Fibroblast of villous mesenchyme (primary cell): ENCODE data around the gene SARS2. TPM values are rescaled to one million over a fixed set of nuclear protein-coding genes. Genes with fewer than 3 reads are reported as not detected.
A peak's percentile ranks its signal among the peaks of the same experiment; 100 is the strongest.

Experiments used
- DNase-seq: peaks from one replicate; pipeline ENCODE4 v3.0.0-alpha.2; 2010; ENCODE audit warnings: low read depth
- H3K4me3 ChIP-seq: 2 replicates; pipeline ENCODE4 v1.5.1; 2011; ENCODE audit warnings: low read depth, mild to moderate bottlenecking, low read length
- CTCF ChIP-seq: IDR thresholded peaks from 2 replicates; pipeline ENCODE4 v1.5.1; 2012; ENCODE audit warnings: low read depth, mild to moderate bottlenecking, low read length; ENCODE audit not compliant: insufficient read depth
- total RNA-seq: library from RNA; depleted of rRNA; stranded (reverse); fragments of >200 nt; gene quantifications from 2 replicates; pipeline ENCODE4 v1.2.3, GENCODE V29; 2012

Gene SARS2
- total RNA-seq, 1 donor, result 19.0 TPM

DNA sequence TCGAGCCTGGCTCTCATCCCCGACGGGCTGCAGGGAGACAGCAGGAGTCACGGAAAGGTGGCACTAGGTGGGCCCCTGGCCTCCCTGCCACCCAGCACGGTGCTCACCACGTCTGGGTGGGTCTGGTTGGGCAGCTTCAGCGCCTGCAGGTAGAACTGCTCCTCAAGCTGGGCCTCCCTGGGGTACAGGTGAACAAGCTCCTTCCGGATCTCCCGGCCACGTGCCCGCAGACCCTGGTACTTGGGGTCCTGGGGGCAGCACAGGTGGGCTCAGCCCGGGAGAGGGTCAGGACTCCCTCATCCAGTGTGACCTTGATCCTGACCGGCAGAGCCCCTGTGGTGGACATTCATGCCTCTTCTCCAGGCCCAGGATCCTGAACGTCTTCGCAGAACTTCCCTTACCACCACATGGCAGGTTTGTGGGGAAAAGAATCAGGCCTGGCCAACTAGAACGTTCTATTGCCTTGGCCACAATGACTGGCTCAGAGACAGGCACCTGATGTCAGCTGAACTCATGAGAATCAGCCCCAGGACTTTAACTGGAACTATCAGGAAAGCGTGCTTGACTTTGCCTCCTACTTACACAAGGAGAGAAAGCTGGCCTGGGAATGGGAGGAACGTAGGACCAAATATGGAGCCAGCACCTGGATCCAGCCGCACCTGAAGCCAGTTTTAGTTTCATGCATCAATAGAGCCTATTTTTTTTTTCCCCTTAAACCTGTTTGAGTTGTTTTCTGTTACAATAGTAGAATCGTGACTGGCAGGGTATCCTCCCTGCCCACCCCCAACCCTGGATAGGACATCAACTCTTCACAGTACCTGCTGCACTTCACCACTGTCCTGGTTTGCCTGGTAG, 8.9 kb downstream of the SARS2 start:
- DNase-seq, result no peak
- no peak overlapping the region for H3K4me3 ChIP-seq

GRCh38 chr19:38920602-38921419, 9.8 kb downstream of the SARS2 start:
- no peak for DNase-seq
- no peak for TF ChIP-seq CTCF
- no peak overlapping the region for H3K4me3 ChIP-seq

More for the DNA sequence above, 8.9 kb downstream of the SARS2 start:
- no peak for TF ChIP-seq CTCF

- DNase-seq, result no peak
- no peak for TF ChIP-seq CTCF
- H3K4me3 ChIP-seq, result no peak overlapping the region
Measured at GRCh38 chr19:38919837-38920601, 10.5 kb downstream of the SARS2 start.

DNA sequence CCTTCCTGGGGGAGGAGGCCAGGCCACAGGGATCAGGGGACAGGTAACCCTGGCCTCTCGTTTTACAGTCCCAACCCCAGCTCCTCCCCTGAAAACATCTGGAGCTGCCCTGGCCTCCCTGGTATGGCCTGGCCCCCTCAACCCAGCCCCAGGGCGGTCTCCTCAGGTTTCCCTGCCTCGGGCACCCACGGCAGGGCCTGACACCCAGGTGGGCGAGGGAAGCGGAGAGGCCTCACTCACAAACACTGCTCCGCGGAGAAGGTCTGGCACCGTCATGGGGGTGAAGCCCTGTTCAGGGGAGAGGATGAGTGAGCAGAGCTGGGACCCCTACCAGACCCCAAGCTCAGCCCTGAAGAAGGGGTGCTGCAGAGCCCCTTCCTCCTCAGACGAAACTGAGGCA, 12.0 kb downstream of the SARS2 start:
- H3K4me3 ChIP-seq, result no peak overlapping the region
- no peak for DNase-seq
- no peak for TF ChIP-seq CTCF

GRCh38 chr19:38917921-38918491, 12.6 kb downstream of the SARS2 start:
- peak; percentile 38 for TF ChIP-seq CTCF
- DNase-seq, result peak; percentile 30
- no peak overlapping the region for H3K4me3 ChIP-seq

DNA sequence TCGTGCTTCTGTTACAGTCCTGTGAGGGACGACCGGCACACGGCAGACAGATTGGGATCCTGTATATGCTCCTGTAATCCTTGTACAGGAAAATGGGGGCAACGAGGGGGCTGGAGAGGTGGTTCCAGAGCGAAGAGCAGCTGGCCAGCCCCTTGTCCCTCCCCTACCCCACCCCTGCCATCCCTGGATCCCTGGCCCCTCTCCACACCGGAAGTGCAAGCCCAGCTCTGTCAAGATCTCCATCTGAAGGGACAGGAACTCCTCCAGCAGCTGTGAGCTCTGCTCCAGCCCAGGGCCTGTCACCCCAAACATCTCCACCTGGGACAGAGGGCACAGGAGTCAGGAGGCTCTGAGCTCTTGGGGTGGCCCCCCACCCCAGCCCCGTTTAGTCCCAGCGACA, 13.0 kb downstream of the SARS2 start:
- no peak overlapping the region for H3K4me3 ChIP-seq
- no peak for DNase-seq
- TF ChIP-seq CTCF, result no peak
